PC-9 (cell line): Measurements from ENCODE around the gene PDXDC1. TPM values are rescaled to one million over a fixed set of nuclear protein-coding genes. Genes with fewer than 3 reads are reported as not detected.
A peak's percentile ranks its signal among the peaks of the same experiment; 100 is the strongest.
"Not testable (repeated sequence)": the region's sequence is repeated elsewhere in the genome, so short reads cannot be mapped to it uniquely, and the experiment has no call there.

ENCODE experiments used
- Bru-seq: library from RNA; stranded (reverse); fragments of 400-500 nt; gene quantifications from one replicate; lab custom pipeline; 2021; lab: Mats Ljungman, UMichigan
- BruChase-seq, 2 experiments: library from RNA; stranded (reverse); fragments of 400-500 nt; gene quantifications; one replicate each; lab custom pipeline; 2021; lab: Mats Ljungman, UMichigan
- BruUV-seq: library from RNA; stranded (reverse); fragments of 400-500 nt; replicated peaks from 2 replicates; lab custom pipeline; 2021; lab: Mats Ljungman, UMichigan
- CTCF ChIA-PET: fragments of 300-600 bp; sonication (Branson Sonifier 250); formaldehyde crosslinking; loops from one replicate; lab custom pipeline; 2022; ENCODE audit warnings: antibody characterized with exemption; lab: Charles Lee
- POLR2A ChIA-PET: fragments of 300-600 bp; sonication (Branson Sonifier 250); formaldehyde crosslinking; loops from one replicate; lab custom pipeline; 2022; ENCODE audit warnings: antibody characterized with exemption; ENCODE audit not compliant: unreplicated experiment; lab: Charles Lee
- DNase-seq, 2 experiments: peaks; one replicate each; pipeline versions ENCODE4 v3.0.0 to v3.0.0-alpha.2; 2015 to 2022; ENCODE audit warnings: mixed read lengths in 1 of 2
- H2AFZ ChIP-seq: fragments of 200-600 bp; sonication (generic); 2 replicates; pipeline ENCODE4 v1.8.1; 2017; ENCODE audit warnings: antibody characterized with exemption
- H3F3A ChIP-seq: fragments of 200-600 bp; sonication (generic); 2 replicates; pipeline ENCODE4 v1.8.1; 2017; ENCODE audit warnings: antibody characterized with exemption, mild to moderate bottlenecking, low read depth; ENCODE audit not compliant: insufficient read depth
- H3K27ac ChIP-seq: fragments of 200-600 bp; sonication (generic); 2 replicates; pipeline ENCODE4 v1.6.1; 2016; ENCODE audit warnings: mixed run types
- H3K27me3 ChIP-seq: fragments of 200-600 bp; sonication (generic); 2 replicates; pipeline ENCODE4 v1.6.1; 2016; ENCODE audit warnings: low read depth, mixed run types; ENCODE audit not compliant: insufficient read depth
- H3K36me3 ChIP-seq: fragments of 200-600 bp; sonication (generic); 2 replicates; pipeline ENCODE4 v1.6.1; 2016; ENCODE audit warnings: low read depth, mixed run types
- H3K4me1 ChIP-seq: fragments of 200-600 bp; sonication (generic); replicated peaks from 2 replicates; pipeline ENCODE4 v1.6.1; 2016; ENCODE audit warnings: mixed run types; ENCODE audit not compliant: insufficient read depth
- H3K4me2 ChIP-seq: fragments of 200-600 bp; sonication (generic); 2 replicates; pipeline ENCODE4 v1.6.1; 2017; ENCODE audit warnings: mixed run types
- H3K4me3 ChIP-seq: fragments of 200-600 bp; sonication (generic); 2 replicates; pipeline ENCODE4 v1.6.1; 2016; ENCODE audit warnings: mixed run types
- H3K79me2 ChIP-seq: fragments of 200-600 bp; sonication (generic); 2 replicates; pipeline ENCODE4 v1.6.1; 2017; ENCODE audit warnings: low read depth, mixed run types
- H3K9me2 ChIP-seq: fragments of 200-600 bp; sonication (generic); 2 replicates; pipeline ENCODE4 v1.8.1; 2017; ENCODE audit warnings: mild to moderate bottlenecking; ENCODE audit not compliant: insufficient read depth
- H3K9me3 ChIP-seq: fragments of 200-600 bp; sonication (generic); 2 replicates; pipeline ENCODE4 v1.8.1; 2016; ENCODE audit warnings: low read depth; ENCODE audit not compliant: insufficient read depth
- H4K20me1 ChIP-seq: fragments of 200-600 bp; sonication (generic); 2 replicates; pipeline ENCODE4 v1.8.1; 2017; ENCODE audit not compliant: insufficient read depth
- intact Hi-C: fragments of 100-400 bp; cut with micrococcal nuclease; formaldehyde crosslinking; loops from one replicate; pipeline ENCODE4 v1.10.0; 2022; ENCODE audit not compliant: unreplicated experiment
- long read RNA-seq: library from polyadenylated mRNA; stranded (forward); transcript quantifications from one replicate; pipeline ENCODE4 v2.0.0, GENCODE V29; 2022
- total RNA-seq: library from RNA; stranded (reverse); gene quantifications from 2 replicates; pipeline ENCODE4 v1.2.3, GENCODE V29; 2021

The PDXDC1 gene, protein sequence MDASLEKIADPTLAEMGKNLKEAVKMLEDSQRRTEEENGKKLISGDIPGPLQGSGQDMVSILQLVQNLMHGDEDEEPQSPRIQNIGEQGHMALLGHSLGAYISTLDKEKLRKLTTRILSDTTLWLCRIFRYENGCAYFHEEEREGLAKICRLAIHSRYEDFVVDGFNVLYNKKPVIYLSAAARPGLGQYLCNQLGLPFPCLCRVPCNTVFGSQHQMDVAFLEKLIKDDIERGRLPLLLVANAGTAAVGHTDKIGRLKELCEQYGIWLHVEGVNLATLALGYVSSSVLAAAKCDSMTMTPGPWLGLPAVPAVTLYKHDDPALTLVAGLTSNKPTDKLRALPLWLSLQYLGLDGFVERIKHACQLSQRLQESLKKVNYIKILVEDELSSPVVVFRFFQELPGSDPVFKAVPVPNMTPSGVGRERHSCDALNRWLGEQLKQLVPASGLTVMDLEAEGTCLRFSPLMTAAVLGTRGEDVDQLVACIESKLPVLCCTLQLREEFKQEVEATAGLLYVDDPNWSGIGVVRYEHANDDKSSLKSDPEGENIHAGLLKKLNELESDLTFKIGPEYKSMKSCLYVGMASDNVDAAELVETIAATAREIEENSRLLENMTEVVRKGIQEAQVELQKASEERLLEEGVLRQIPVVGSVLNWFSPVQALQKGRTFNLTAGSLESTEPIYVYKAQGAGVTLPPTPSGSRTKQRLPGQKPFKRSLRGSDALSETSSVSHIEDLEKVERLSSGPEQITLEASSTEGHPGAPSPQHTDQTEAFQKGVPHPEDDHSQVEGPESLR
- total RNA-seq: 93.5 and 120 TPM in 2 replicates
- percentile 73 among the genes with signal in this experiment for Bru-seq, nascent RNA
- BruChase-seq, experiment 1, labeled RNA remaining after a 2-hour chase: percentile 74 among the genes with signal in this experiment
- percentile 79 among the genes with signal in this experiment for BruChase-seq, experiment 2, labeled RNA remaining after a 6-hour chase
- long read RNA-seq, full-length matches to known transcripts: 76 of 230 reads
- long read RNA-seq, partial matches to known transcripts: 84 of 230 reads
- long read RNA-seq, other reads (novel, unspliced or antisense): 70 of 230 reads

DNA sequence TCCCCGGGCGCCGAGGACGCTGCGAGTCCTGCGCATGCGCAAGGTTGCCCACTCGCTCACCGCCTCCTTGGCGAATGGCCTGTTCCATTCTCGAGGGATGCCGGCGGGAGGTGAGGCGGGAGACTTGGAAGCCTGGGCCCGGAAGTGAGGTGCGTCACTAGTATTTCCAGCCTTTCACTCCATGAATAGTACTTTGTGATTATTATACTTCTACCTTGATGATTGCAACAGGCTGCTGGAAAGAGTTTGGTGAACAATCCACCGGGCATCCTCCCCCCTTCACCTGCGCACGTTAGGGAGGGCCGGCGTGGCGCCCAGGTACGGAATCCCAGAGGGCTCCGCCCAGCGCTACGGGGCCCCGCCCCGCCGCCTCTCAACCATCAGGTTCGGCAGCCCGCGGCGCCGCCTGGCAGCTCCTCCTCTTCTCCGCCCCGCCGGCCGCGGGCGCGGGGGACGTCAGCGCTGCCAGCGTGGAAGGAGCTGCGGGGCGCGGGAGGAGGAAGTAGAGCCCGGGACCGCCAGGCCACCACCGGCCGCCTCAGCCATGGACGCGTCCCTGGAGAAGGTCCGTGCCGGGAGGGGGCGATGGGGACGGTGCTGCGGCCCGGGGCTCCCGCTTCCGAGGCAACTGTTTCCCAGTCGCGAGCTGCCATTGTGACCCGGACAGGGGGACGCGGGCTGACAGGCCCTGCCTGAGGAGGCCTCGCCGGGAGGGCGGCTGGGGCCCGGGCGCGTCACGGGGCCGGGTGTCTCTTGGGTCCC, at the start of gene PDXDC1:
PDXDC1 (plus strand) TSS at position 371 of the 762 bp plus-strand sequence; CDS start at position 545, 174 bp downstream.
- Histone ChIP-seq H3K79me2 (peaks cover 46% of the 10 kb centered on the region), H3K4me3 (peak within 1 kb of the TSS; percentile 92), H2AFZ (peak within 1 kb of the TSS; percentile 65), H3K4me1 (0 out of 2 replicates have a peak, but pooled peaks cover 14% of the 10 kb centered on the region), H3K27ac (peak within 1 kb of the TSS; percentile 57), H3K4me2 (peak within 1 kb of the TSS; percentile 84)
- DNase-seq: peak; percentile 76 to 98
- intact Hi-C loops, CTCF ChIA-PET, H4K20me1 ChIP-seq, H3K27me3 ChIP-seq, BruUV-seq, H3K36me3 ChIP-seq, POLR2A ChIA-PET, H3K9me2 ChIP-seq, H3K9me3 ChIP-seq, H3F3A ChIP-seq: not testable (repeated sequence)

DNA sequence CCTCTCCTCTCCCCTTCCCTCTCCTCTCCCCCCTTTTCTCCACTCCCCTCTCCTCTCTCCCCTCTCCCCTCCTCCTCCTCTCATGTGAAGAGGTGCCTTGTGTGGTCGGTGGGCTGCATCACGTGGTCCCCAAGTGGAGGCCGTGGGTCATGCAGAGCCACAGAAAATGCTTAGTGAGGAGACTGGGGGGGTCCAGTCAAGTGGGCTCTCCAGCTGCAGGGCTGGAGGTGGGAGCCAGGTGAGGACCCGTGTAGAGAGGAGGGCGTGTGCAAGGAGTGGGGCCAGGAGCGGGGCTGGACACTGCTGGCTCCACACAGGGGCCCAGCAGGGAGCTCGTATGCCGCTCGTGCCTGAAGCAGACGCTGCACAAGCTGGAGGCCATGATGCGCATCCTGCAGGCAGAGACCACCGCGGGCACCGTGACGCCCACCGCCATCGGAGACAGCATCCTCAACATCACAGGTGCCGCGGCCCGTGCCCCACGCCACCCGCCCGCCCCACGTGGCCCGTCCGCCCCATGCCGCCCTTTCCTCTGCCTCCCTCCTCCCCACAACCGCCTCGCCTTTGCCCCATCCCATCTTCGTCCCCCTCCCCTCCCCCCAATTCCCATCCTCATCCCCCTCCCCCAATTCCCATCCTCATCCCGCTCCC, 46.6 kb upstream of the PDXDC1 start:
- H2AFZ ChIP-seq, H3K4me3 ChIP-seq, H3K4me1 ChIP-seq, H3K36me3 ChIP-seq, H3K4me2 ChIP-seq, POLR2A ChIA-PET, H3K27ac ChIP-seq, H3F3A ChIP-seq, H3K27me3 ChIP-seq, H3K9me2 ChIP-seq, H3K79me2 ChIP-seq, H4K20me1 ChIP-seq, BruUV-seq, CTCF ChIA-PET, H3K9me3 ChIP-seq, intact Hi-C loops: not testable (repeated sequence)
- peak in 1 of 2 experiments; percentile 33 for DNase-seq

DNA sequence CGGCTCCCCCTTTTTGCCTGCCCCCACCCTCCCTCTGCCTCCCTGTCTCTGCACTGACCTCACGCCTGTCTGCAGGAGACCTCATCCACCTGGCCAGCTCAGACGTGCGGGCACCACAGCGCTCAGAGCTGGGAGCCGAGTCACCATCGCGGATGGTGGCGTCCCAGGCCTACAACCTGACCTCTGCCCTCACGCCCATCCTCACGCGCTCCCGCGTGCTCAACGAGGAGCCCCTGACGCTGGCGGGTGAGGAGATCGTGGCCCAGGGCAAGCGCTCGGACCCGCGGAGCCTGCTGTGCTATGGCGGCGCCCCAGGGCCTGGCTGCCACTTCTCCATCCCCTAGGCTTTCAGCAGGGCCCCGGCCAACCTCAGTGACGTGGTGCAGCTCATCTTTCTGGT, 45.6 kb upstream of the PDXDC1 start:
- H2AFZ ChIP-seq, CTCF ChIA-PET, intact Hi-C loops, H3K4me2 ChIP-seq, H3K9me3 ChIP-seq, H3K79me2 ChIP-seq, H3F3A ChIP-seq, H3K27me3 ChIP-seq, H3K4me1 ChIP-seq, H3K27ac ChIP-seq, BruUV-seq, H4K20me1 ChIP-seq, H3K4me3 ChIP-seq, DNase-seq, H3K36me3 ChIP-seq, POLR2A ChIA-PET, H3K9me2 ChIP-seq: not testable (repeated sequence)

DNA sequence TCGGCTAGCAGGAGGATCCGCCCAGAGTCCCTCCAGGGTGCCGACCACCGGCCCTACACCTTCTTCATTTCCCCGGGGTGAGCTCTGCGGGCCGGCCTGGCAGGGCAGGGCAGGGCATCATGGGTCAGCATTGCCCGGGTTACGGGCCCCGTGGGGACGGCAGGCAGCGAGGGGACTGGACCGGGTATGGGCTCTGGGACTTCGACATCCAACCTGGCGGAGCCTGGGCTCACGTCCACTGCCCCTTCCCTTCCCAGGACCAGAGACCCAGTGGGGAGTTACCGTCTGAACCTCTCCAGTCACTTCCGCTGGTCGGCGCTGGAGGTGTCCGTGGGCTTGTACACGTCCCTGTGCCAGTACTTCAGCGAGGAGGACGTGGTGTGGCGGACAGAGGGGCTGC, 44.6 kb upstream of the PDXDC1 start:
- DNase-seq, H3K27me3 ChIP-seq, H3K4me3 ChIP-seq, H3K4me2 ChIP-seq, POLR2A ChIA-PET, H3K36me3 ChIP-seq, H2AFZ ChIP-seq, H3K9me3 ChIP-seq, H3K4me1 ChIP-seq, CTCF ChIA-PET, intact Hi-C loops, H3F3A ChIP-seq, H3K79me2 ChIP-seq, H4K20me1 ChIP-seq, H3K9me2 ChIP-seq, H3K27ac ChIP-seq, BruUV-seq: not testable (repeated sequence)

DNA sequence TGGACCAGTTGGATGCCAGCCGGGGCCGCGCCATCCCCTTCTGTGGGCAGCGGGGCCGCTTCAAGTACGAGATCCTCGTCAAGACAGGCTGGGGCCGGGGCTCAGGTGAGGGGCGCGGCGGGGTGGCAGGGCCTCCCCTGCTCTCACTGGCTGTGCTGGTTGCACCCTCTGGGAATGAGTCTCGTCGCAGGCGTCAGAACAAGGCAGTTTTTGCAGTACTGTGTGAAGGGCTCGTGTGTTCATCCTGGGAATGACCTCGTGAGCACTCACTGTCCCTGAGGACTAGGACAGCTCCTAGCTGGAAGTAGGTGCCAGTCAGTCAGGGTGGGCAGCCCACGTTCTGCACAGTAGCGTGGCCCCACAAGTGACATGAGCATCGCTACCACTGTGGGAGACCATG, 43.9 kb upstream of the PDXDC1 start:
- H3K4me1 ChIP-seq, H3F3A ChIP-seq, H3K9me2 ChIP-seq, H3K4me2 ChIP-seq, H3K27me3 ChIP-seq, intact Hi-C loops, BruUV-seq, H3K4me3 ChIP-seq, H3K27ac ChIP-seq, H2AFZ ChIP-seq, H3K9me3 ChIP-seq, DNase-seq, CTCF ChIA-PET, H4K20me1 ChIP-seq, H3K79me2 ChIP-seq, H3K36me3 ChIP-seq, POLR2A ChIA-PET: not testable (repeated sequence)

DNA sequence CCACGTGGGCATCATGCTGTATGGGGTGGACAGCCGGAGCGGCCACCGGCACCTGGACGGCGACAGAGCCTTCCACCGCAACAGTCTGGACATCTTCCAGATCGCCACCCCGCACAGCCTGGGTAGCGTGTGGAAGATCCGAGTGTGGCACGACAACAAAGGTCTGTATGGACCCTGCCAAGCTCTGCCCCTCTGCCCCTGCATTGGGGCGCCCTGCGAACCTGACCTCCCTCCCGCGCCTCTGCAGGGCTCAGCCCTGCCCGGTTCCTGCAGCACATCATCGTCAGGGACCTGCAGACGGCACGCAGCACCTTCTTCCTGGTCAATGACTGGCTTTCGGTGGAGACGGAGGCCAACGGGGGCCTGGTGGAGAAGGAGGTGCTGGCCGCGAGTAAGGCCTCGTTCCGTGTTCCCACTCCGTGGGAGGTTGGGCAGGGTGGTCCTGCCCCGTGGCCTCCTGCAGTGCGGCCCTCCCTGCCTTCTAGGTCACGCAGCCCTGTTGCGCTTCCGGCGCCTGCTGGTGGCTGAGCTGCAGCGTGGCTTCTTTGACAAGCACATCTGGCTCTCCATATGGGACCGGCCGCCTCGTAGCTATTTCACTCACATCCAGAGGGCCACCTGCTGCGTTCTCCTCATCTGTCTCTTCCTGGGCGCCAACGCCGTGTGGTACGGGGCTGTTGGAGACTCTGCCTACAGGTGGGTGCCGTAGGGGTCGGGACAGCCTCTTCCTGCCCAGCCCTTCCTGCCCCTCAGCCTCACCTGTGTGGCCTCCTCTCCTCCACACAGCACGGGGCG, 42.0 kb upstream of the PDXDC1 start:
- CTCF ChIA-PET, POLR2A ChIA-PET, DNase-seq, H3K4me3 ChIP-seq, H3K9me2 ChIP-seq, H4K20me1 ChIP-seq, H3K4me1 ChIP-seq, H3K9me3 ChIP-seq, H3K4me2 ChIP-seq, H3F3A ChIP-seq, BruUV-seq, intact Hi-C loops, H3K27me3 ChIP-seq, H3K36me3 ChIP-seq, H2AFZ ChIP-seq, H3K27ac ChIP-seq, H3K79me2 ChIP-seq: not testable (repeated sequence)
